Measurements from ENCODE around the gene ULK2. TPM values are rescaled to one million over a fixed set of nuclear protein-coding genes. Genes with fewer than 3 reads are reported as not detected.

ULK2 gene
- polyA plus RNA-seq, 1 donor from 2014 or later: 55.1 TPM

- Histone ChIP-seq H3K27me3 (ENCODE audit: insufficient read depth, low read depth, low read length) (no peaks in the 10 kb centered on the region), H2AFZ (ENCODE audit: low read depth, low read length) (no peak overlapping the region), H3K79me2 (replicated peaks; ENCODE audit: insufficient read depth, low read length) (no peaks in the 10 kb centered on the region), H3K9me3 (ENCODE audit: low read length) (no peaks in the 10 kb centered on the region), H4K20me1 (ENCODE audit: insufficient read depth) (no peaks in the 10 kb centered on the region), H3K36me3 (ENCODE audit: insufficient read depth, low read length) (no peaks in the 10 kb centered on the region), H3K9ac (ENCODE audit: low read length) (no peak overlapping the region), H3K4me3 (ENCODE audit: low read length) (no peak overlapping the region), H3K4me2 (ENCODE audit: low read length) (no peak overlapping the region), H3K27ac (ENCODE audit: low read length) (no peak overlapping the region), H3K9me2 (ENCODE audit: insufficient read depth, low read length) (no peaks in the 10 kb centered on the region), H3F3A (ENCODE audit: insufficient read depth, low read length, poor library complexity, severe bottlenecking) (no peaks in the 10 kb centered on the region)
- TF ChIP-seq MXI1 (conservative IDR thresholded peaks at IDR 0.05; ENCODE audit: poor library complexity, severe bottlenecking): no peak
- TF ChIP-seq, protein P1, sequence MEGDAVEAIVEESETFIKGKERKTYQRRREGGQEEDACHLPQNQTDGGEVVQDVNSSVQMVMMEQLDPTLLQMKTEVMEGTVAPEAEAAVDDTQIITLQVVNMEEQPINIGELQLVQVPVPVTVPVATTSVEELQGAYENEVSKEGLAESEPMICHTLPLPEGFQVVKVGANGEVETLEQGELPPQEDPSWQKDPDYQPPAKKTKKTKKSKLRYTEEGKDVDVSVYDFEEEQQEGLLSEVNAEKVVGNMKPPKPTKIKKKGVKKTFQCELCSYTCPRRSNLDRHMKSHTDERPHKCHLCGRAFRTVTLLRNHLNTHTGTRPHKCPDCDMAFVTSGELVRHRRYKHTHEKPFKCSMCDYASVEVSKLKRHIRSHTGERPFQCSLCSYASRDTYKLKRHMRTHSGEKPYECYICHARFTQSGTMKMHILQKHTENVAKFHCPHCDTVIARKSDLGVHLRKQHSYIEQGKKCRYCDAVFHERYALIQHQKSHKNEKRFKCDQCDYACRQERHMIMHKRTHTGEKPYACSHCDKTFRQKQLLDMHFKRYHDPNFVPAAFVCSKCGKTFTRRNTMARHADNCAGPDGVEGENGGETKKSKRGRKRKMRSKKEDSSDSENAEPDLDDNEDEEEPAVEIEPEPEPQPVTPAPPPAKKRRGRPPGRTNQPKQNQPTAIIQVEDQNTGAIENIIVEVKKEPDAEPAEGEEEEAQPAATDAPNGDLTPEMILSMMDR (IDR thresholded peaks at IDR 0.05; ENCODE audit: poor library complexity, severe bottlenecking): no peak
- no peak for TF ChIP-seq EP300 (conservative IDR thresholded peaks at IDR 0.05; ENCODE audit: poor library complexity, severe bottlenecking)
Observed at GRCh38 chr17:19904924-19905323, 37.2 kb upstream of the ULK2 start.

DNA sequence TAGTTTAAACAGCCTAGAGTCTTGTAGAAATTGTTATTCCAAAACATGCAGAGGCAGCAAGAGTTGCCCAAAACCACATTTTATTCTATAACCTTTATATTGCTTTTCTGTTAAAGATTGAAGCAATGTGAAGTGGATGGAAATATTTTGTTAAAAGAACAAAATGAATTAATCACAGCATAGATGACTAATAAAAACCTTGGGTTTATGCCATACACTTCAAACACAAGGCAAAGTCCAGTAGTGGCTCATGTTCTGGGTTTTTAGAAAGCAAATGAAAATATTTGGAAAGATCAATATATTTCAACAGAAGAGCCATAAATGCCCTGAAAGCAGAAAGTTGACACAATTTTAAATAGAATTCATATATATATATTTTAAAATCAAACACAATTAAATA, 36.7 kb upstream of the ULK2 start:
- H3K79me2 ChIP-seq (replicated peaks; ENCODE audit: insufficient read depth, low read length): no peaks in the 10 kb centered on the region
- no peaks in the 10 kb centered on the region for H3K9me2 ChIP-seq (ENCODE audit: insufficient read depth, low read length)
- no peaks in the 10 kb centered on the region for H3F3A ChIP-seq (ENCODE audit: insufficient read depth, low read length, poor library complexity, severe bottlenecking)
- H3K4me3 ChIP-seq (ENCODE audit: low read length): no peak overlapping the region
- no peaks in the 10 kb centered on the region for H3K36me3 ChIP-seq (ENCODE audit: insufficient read depth, low read length)
- H3K4me2 ChIP-seq (ENCODE audit: low read length): no peak overlapping the region
- no peak for TF ChIP-seq EP300 (conservative IDR thresholded peaks at IDR 0.05; ENCODE audit: poor library complexity, severe bottlenecking)
- no peak for TF ChIP-seq MXI1 (conservative IDR thresholded peaks at IDR 0.05; ENCODE audit: poor library complexity, severe bottlenecking)
- no peak for TF ChIP-seq TAF1 (IDR thresholded peaks at IDR 0.05; ENCODE audit: low read depth)
- TF ChIP-seq EZH2 (IDR thresholded peaks at IDR 0.05; ENCODE audit: borderline replicate concordance, insufficient read depth, low read length, poor library complexity, severe bottlenecking): no peak
- TF ChIP-seq SMC3 (conservative IDR thresholded peaks at IDR 0.05; ENCODE audit: poor library complexity): no peak
- TF ChIP-seq, protein P2, sequence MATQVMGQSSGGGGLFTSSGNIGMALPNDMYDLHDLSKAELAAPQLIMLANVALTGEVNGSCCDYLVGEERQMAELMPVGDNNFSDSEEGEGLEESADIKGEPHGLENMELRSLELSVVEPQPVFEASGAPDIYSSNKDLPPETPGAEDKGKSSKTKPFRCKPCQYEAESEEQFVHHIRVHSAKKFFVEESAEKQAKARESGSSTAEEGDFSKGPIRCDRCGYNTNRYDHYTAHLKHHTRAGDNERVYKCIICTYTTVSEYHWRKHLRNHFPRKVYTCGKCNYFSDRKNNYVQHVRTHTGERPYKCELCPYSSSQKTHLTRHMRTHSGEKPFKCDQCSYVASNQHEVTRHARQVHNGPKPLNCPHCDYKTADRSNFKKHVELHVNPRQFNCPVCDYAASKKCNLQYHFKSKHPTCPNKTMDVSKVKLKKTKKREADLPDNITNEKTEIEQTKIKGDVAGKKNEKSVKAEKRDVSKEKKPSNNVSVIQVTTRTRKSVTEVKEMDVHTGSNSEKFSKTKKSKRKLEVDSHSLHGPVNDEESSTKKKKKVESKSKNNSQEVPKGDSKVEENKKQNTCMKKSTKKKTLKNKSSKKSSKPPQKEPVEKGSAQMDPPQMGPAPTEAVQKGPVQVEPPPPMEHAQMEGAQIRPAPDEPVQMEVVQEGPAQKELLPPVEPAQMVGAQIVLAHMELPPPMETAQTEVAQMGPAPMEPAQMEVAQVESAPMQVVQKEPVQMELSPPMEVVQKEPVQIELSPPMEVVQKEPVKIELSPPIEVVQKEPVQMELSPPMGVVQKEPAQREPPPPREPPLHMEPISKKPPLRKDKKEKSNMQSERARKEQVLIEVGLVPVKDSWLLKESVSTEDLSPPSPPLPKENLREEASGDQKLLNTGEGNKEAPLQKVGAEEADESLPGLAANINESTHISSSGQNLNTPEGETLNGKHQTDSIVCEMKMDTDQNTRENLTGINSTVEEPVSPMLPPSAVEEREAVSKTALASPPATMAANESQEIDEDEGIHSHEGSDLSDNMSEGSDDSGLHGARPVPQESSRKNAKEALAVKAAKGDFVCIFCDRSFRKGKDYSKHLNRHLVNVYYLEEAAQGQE (IDR thresholded peaks at IDR 0.05; ENCODE audit: borderline replicate concordance): no peak
- TF ChIP-seq POLR2AphosphoS5 (IDR thresholded peaks at IDR 0.05): no peak
- TF ChIP-seq, protein P1 (IDR thresholded peaks at IDR 0.05; ENCODE audit: poor library complexity, severe bottlenecking): no peak
- TF ChIP-seq RAD21 (conservative IDR thresholded peaks at IDR 0.05): no peak
- no peaks in the 10 kb centered on the region for H3K9me3 ChIP-seq (ENCODE audit: low read length)
- H3K9ac ChIP-seq (ENCODE audit: low read length): no peak overlapping the region
- H4K20me1 ChIP-seq (ENCODE audit: insufficient read depth): no peaks in the 10 kb centered on the region
- H2AFZ ChIP-seq (ENCODE audit: low read depth, low read length): no peak overlapping the region
- H3K27me3 ChIP-seq (ENCODE audit: insufficient read depth, low read depth, low read length): no peaks in the 10 kb centered on the region
- H3K27ac ChIP-seq (ENCODE audit: low read length): no peak overlapping the region

Data from neural cell (in vitro differentiated cells).